Activated CD4-positive, alpha-beta memory T cell treated with anti-CD3 and anti-CD28 coated beads for 36 hours (primary cell): Measurements from ENCODE around the gene MEGF6. TPM values are rescaled to one million over a fixed set of nuclear protein-coding genes. Genes with fewer than 3 reads are reported as not detected.
"Not testable (repeated sequence)": the region's sequence is repeated elsewhere in the genome, so short reads cannot be mapped to it uniquely, and the experiment has no call there.

Experiments used
- CTCF ChIA-PET: fragments of 350-600 bp; sonication (Branson Sonifier 250); formaldehyde crosslinking; loops from one replicate; lab custom pipeline; 2021; ENCODE audit warnings: antibody characterized with exemption, inconsistent platforms; lab: Charles Lee
- POLR2A ChIA-PET: fragments of 350-600 bp; sonication (Branson Sonifier 250); formaldehyde crosslinking; loops from one replicate; lab custom pipeline; 2021; ENCODE audit warnings: antibody characterized with exemption; lab: Charles Lee
- DNase-seq: peaks from one replicate; pipeline ENCODE4 v3.0.0-alpha.2; 2020
- H3K27ac Mint-ChIP-seq: one replicate; pipeline ENCODE4 v1.8.0; 2021; ENCODE audit warnings: mixed read lengths
- H3K27me3 Mint-ChIP-seq: one replicate; pipeline ENCODE4 v1.8.0; 2021; ENCODE audit warnings: mixed read lengths
- H3K36me3 Mint-ChIP-seq: one replicate; pipeline ENCODE4 v1.8.0; 2021; ENCODE audit warnings: mixed read lengths
- H3K4me1 Mint-ChIP-seq: one replicate; pipeline ENCODE4 v1.8.0; 2021; ENCODE audit warnings: low read depth, mixed read lengths
- H3K4me3 Mint-ChIP-seq: one replicate; pipeline ENCODE4 v1.8.0; 2021; ENCODE audit warnings: mild to moderate bottlenecking, mixed read lengths
- H3K9me3 Mint-ChIP-seq: one replicate; pipeline ENCODE4 v1.8.0; 2021; ENCODE audit warnings: mixed read lengths
- intact Hi-C: fragments of 100-400 bp; cut with micrococcal nuclease; formaldehyde crosslinking; loops from one replicate; pipeline ENCODE4 v1.15.1; 2023
- total RNA-seq, 2 experiments: library from RNA; stranded (reverse); gene quantifications; one replicate each; pipeline ENCODE4 v1.2.3, GENCODE V29; 2021

The MEGF6 gene
- total RNA-seq, 2 experiments from 2014 or later: 6.8 to 9.8 TPM

GRCh38 chr1:3583751-3584150 is 27.6 kb downstream of the MEGF6 start:
- not testable (repeated sequence) for H3K4me3 Mint-ChIP-seq

GRCh38 chr1:3581296-3582036 is 29.8 kb downstream of the MEGF6 start:
- POLR2A ChIA-PET: no interaction called here
- intact Hi-C loops: no loop called here
- Mint-ChIP-seq H3K9me3 (no peaks in the 10 kb centered on the region), H3K4me1 (no peaks in the 10 kb centered on the region), H3K36me3 (no peaks in the 10 kb centered on the region), H3K27me3 (no peaks in the 10 kb centered on the region), H3K27ac (no peak overlapping the region), H3K4me3 (no peak overlapping the region)
- DNase-seq: no peak
- CTCF ChIA-PET: no interaction called here

More at GRCh38 chr1:3583751-3584150, 27.6 kb downstream of the MEGF6 start:
- CTCF ChIA-PET, H3K27ac Mint-ChIP-seq, H3K9me3 Mint-ChIP-seq, DNase-seq, H3K36me3 Mint-ChIP-seq, H3K27me3 Mint-ChIP-seq, H3K4me1 Mint-ChIP-seq, intact Hi-C loops, POLR2A ChIA-PET: not testable (repeated sequence)

- Mint-ChIP-seq H3K36me3 (no peaks in the 10 kb centered on the region), H3K4me1 (no peaks in the 10 kb centered on the region), H3K27ac (no peak overlapping the region), H3K27me3 (no peaks in the 10 kb centered on the region), H3K9me3 (no peaks in the 10 kb centered on the region), H3K4me3 (no peak overlapping the region)
- ChIA-PET POLR2A (no interaction called here), CTCF (interaction anchor here (1.9 kb wide), 1 partner anchor 15 kb away, joined by 5 read pairs; no protein-coding TSS in a partner anchor)
- intact Hi-C loops: no loop called here
- no peak for DNase-seq
Measured at GRCh38 chr1:3580231-3580630, 31.1 kb downstream of the MEGF6 start.

GRCh38 chr1:3579626-3580025 is 31.7 kb downstream of the MEGF6 start:
- Mint-ChIP-seq H3K9me3 (no peaks in the 10 kb centered on the region), H3K36me3 (no peaks in the 10 kb centered on the region), H3K27ac (no peak overlapping the region), H3K27me3 (no peaks in the 10 kb centered on the region), H3K4me3 (no peak overlapping the region), H3K4me1 (no peaks in the 10 kb centered on the region)
- CTCF ChIA-PET: interaction anchor here (1.9 kb wide), 1 partner anchor 15 kb away, joined by 5 read pairs; no protein-coding TSS in a partner anchor
- no peak for DNase-seq
- intact Hi-C loops: no loop called here
- POLR2A ChIA-PET: no interaction called here

- H3K4me1 Mint-ChIP-seq: no peaks in the 10 kb centered on the region
- H3K4me3 Mint-ChIP-seq: no peak overlapping the region
- H3K9me3 Mint-ChIP-seq: no peaks in the 10 kb centered on the region
- CTCF ChIA-PET: interaction anchor here (1.9 kb wide), 1 partner anchor 14 kb away, joined by 5 read pairs; no protein-coding TSS in a partner anchor
- no peak overlapping the region for H3K27ac Mint-ChIP-seq
- DNase-seq: no peak
- intact Hi-C loops: no loop called here
- H3K27me3 Mint-ChIP-seq: no peaks in the 10 kb centered on the region
- H3K36me3 Mint-ChIP-seq: no peaks in the 10 kb centered on the region
- POLR2A ChIA-PET: no interaction called here
Measured at GRCh38 chr1:3578906-3579305, 32.4 kb downstream of the MEGF6 start.

- H3K36me3 Mint-ChIP-seq: no peaks in the 10 kb centered on the region
- POLR2A ChIA-PET: no interaction called here
- H3K27me3 Mint-ChIP-seq: no peaks in the 10 kb centered on the region
- no peaks in the 10 kb centered on the region for H3K9me3 Mint-ChIP-seq
- H3K4me1 Mint-ChIP-seq: no peaks in the 10 kb centered on the region
- DNase-seq: no peak
- H3K27ac Mint-ChIP-seq: no peak overlapping the region
- H3K4me3 Mint-ChIP-seq: no peak overlapping the region
- CTCF ChIA-PET: interaction anchor here (1.9 kb wide), 1 partner anchor 14 kb away, joined by 5 read pairs; no protein-coding TSS in a partner anchor
- intact Hi-C loops: no loop called here
Measured at GRCh38 chr1:3578433-3578805, 32.9 kb downstream of the MEGF6 start.

- H3K27me3 Mint-ChIP-seq: no peaks in the 10 kb centered on the region
- POLR2A ChIA-PET: no interaction called here
- no peak for DNase-seq
- H3K4me3 Mint-ChIP-seq: no peak overlapping the region
- H3K36me3 Mint-ChIP-seq: no peaks in the 10 kb centered on the region
- no peaks in the 10 kb centered on the region for H3K9me3 Mint-ChIP-seq
- no peaks in the 10 kb centered on the region for H3K4me1 Mint-ChIP-seq
- no peak overlapping the region for H3K27ac Mint-ChIP-seq
- intact Hi-C loops: no loop called here
- CTCF ChIA-PET: no interaction called here
Measured at GRCh38 chr1:3577711-3578432, 33.4 kb downstream of the MEGF6 start.

- CTCF ChIA-PET: no interaction called here
- no peaks in the 10 kb centered on the region for H3K27me3 Mint-ChIP-seq
- intact Hi-C loops: no loop called here
- no peak for DNase-seq
- H3K27ac Mint-ChIP-seq: no peak overlapping the region
- H3K4me1 Mint-ChIP-seq: no peaks in the 10 kb centered on the region
- POLR2A ChIA-PET: no interaction called here
- no peaks in the 10 kb centered on the region for H3K9me3 Mint-ChIP-seq
- no peaks in the 10 kb centered on the region for H3K36me3 Mint-ChIP-seq
- H3K4me3 Mint-ChIP-seq: no peak overlapping the region
Measured at GRCh38 chr1:3577300-3577699, 34.0 kb downstream of the MEGF6 start.

GRCh38 chr1:3575993-3576392 is 35.3 kb downstream of the MEGF6 start:
- Mint-ChIP-seq H3K4me1 (no peaks in the 10 kb centered on the region), H3K9me3 (no peaks in the 10 kb centered on the region), H3K4me3 (no peak overlapping the region), H3K27me3 (no peaks in the 10 kb centered on the region), H3K27ac (no peak overlapping the region), H3K36me3 (no peaks in the 10 kb centered on the region)
- POLR2A ChIA-PET: no interaction called here
- CTCF ChIA-PET: no interaction called here
- intact Hi-C loops: no loop called here
- no peak for DNase-seq

GRCh38 chr1:3575515-3575914 is 35.8 kb downstream of the MEGF6 start:
- H3K4me3 Mint-ChIP-seq, H3K4me1 Mint-ChIP-seq, H3K27me3 Mint-ChIP-seq, DNase-seq, POLR2A ChIA-PET, intact Hi-C loops, CTCF ChIA-PET, H3K27ac Mint-ChIP-seq, H3K36me3 Mint-ChIP-seq, H3K9me3 Mint-ChIP-seq: not testable (repeated sequence)

GRCh38 chr1:3573500-3573899 is 37.8 kb downstream of the MEGF6 start:
- CTCF ChIA-PET: no interaction called here
- H3K9me3 Mint-ChIP-seq: no peaks in the 10 kb centered on the region
- POLR2A ChIA-PET: no interaction called here
- no peak for DNase-seq
- no peak overlapping the region for H3K4me3 Mint-ChIP-seq
- H3K4me1 Mint-ChIP-seq: no peaks in the 10 kb centered on the region
- H3K27me3 Mint-ChIP-seq: no peaks in the 10 kb centered on the region
- intact Hi-C loops: no loop called here
- H3K27ac Mint-ChIP-seq: no peak overlapping the region
- no peaks in the 10 kb centered on the region for H3K36me3 Mint-ChIP-seq

- CTCF ChIA-PET, POLR2A ChIA-PET, H3K4me1 Mint-ChIP-seq, H3K27ac Mint-ChIP-seq, H3K27me3 Mint-ChIP-seq, H3K4me3 Mint-ChIP-seq, intact Hi-C loops, H3K36me3 Mint-ChIP-seq, H3K9me3 Mint-ChIP-seq, DNase-seq: not testable (repeated sequence)
Measured at GRCh38 chr1:3572638-3573037, 38.7 kb downstream of the MEGF6 start.
